ENCODE measurements around the gene IGSF8.
"Not testable (repeated sequence)": the region's sequence is repeated elsewhere in the genome, so short reads cannot be mapped to it uniquely, and the experiment has no call there.

The IGSF8 gene

DNA sequence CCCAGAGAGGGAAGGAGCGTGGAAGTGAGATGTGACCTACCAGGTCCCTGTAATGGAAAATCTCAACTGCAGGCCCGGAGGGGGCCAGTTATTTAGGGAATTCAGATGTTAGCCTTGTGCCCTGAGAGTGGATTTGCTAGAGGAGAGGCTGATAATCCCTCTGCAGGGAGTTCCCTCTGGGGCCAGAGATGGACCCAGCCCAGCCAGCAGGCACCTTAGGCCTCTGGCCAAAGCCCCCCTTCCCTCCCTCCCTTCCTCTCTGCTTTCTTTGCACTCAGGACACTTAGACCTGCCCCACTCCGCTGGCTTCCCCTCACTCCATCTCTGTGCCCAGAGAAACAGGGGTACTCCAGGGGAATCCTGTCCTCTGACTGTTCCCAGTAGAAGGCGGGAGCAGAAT, 15.7 kb upstream of the IGSF8 start:
- DNase-seq (ENCODE audit: insufficient read length) (no peak), FAIRE-seq (no peak)
- TF ChIP-seq POLR2AphosphoS5 (IDR thresholded peaks at IDR 0.05; ENCODE audit: low read depth, low read length) (no peak), TAF1 (IDR thresholded peaks at IDR 0.05; ENCODE audit: borderline replicate concordance, low read depth, low read length) (no peak), POLR2A (IDR thresholded peaks at IDR 0.05; ENCODE audit: low read depth, low read length) (no peak)

- FAIRE-seq (no peak), DNase-seq (ENCODE audit: insufficient read length) (no peak)
- TF ChIP-seq TAF1 (IDR thresholded peaks at IDR 0.05; ENCODE audit: borderline replicate concordance, low read depth, low read length) (no peak), POLR2AphosphoS5 (IDR thresholded peaks at IDR 0.05; ENCODE audit: low read depth, low read length) (no peak), POLR2A (IDR thresholded peaks at IDR 0.05; ENCODE audit: low read depth, low read length) (no peak)
Measured at GRCh38 chr1:160113407-160113806, 15.0 kb upstream of the IGSF8 start.

GRCh38 chr1:160112357-160112756, 13.9 kb upstream of the IGSF8 start:
- FAIRE-seq (no peak), DNase-seq (ENCODE audit: insufficient read length) (no peak)
- TF ChIP-seq POLR2AphosphoS5 (IDR thresholded peaks at IDR 0.05; ENCODE audit: low read depth, low read length) (no peak), POLR2A (IDR thresholded peaks at IDR 0.05; ENCODE audit: low read depth, low read length) (no peak), TAF1 (IDR thresholded peaks at IDR 0.05; ENCODE audit: borderline replicate concordance, low read depth, low read length) (no peak)

GRCh38 chr1:160111462-160111861, 13.0 kb upstream of the IGSF8 start:
- not testable (repeated sequence) for FAIRE-seq; DNase-seq (ENCODE audit: insufficient read length)

- FAIRE-seq, result no peak
- DNase-seq (ENCODE audit: insufficient read length), result no peak
Measured at GRCh38 chr1:160109686-160110085, 11.3 kb upstream of the IGSF8 start.

GRCh38 chr1:160108888-160109662, 10.7 kb upstream of the IGSF8 start:
- TF ChIP-seq POLR2A (IDR thresholded peaks at IDR 0.05; ENCODE audit: low read depth, low read length), result no peak
- DNase-seq (ENCODE audit: insufficient read length), result no peak
- FAIRE-seq, result peak; percentile 40

More at GRCh38 chr1:160109686-160110085, 11.3 kb upstream of the IGSF8 start:
- TF ChIP-seq TAF1 (IDR thresholded peaks at IDR 0.05; ENCODE audit: borderline replicate concordance, low read depth, low read length), result no peak
- no peak for TF ChIP-seq POLR2A (IDR thresholded peaks at IDR 0.05; ENCODE audit: low read depth, low read length)
- TF ChIP-seq POLR2AphosphoS5 (IDR thresholded peaks at IDR 0.05; ENCODE audit: low read depth, low read length), result no peak

- DNase-seq (ENCODE audit: insufficient read length) (no peak), FAIRE-seq (no peak)
- TF ChIP-seq POLR2AphosphoS5 (IDR thresholded peaks at IDR 0.05; ENCODE audit: low read depth, low read length) (no peak), POLR2A (IDR thresholded peaks at IDR 0.05; ENCODE audit: low read depth, low read length) (no peak), TAF1 (IDR thresholded peaks at IDR 0.05; ENCODE audit: borderline replicate concordance, low read depth, low read length) (no peak)
Measured at GRCh38 chr1:160107512-160107911, 9.1 kb upstream of the IGSF8 start.

GRCh38 chr1:160105155-160105554, 6.7 kb upstream of the IGSF8 start:
- DNase-seq (ENCODE audit: insufficient read length), result no peak
- FAIRE-seq, result no peak
- TF ChIP-seq POLR2A (IDR thresholded peaks at IDR 0.05; ENCODE audit: low read depth, low read length), result no peak

DNA sequence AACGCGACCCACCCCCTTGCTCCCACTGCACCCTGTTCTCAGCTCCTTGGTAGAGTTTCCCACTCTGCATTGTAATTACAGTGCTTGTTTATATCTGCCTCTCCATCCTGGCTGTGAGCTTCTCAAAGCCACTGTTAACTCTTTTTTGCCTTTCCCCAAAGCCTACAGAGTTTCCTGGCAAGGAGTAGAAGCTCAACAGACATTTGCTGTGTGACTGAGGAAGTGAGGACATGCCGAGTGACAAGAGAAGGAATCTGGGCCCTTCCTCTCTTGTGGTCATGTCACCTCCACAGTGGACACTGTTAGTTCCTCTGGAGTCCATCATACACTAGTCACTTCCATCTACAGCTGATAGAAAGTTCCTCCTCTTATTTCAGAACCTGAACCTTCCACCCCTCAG, 6.1 kb upstream of the IGSF8 start:
- no peak for FAIRE-seq
- no peak for DNase-seq (ENCODE audit: insufficient read length)
- TF ChIP-seq POLR2A (IDR thresholded peaks at IDR 0.05; ENCODE audit: low read depth, low read length) (no peak), TAF1 (IDR thresholded peaks at IDR 0.05; ENCODE audit: borderline replicate concordance, low read depth, low read length) (no peak), POLR2AphosphoS5 (IDR thresholded peaks at IDR 0.05; ENCODE audit: low read depth, low read length) (no peak)

DNA sequence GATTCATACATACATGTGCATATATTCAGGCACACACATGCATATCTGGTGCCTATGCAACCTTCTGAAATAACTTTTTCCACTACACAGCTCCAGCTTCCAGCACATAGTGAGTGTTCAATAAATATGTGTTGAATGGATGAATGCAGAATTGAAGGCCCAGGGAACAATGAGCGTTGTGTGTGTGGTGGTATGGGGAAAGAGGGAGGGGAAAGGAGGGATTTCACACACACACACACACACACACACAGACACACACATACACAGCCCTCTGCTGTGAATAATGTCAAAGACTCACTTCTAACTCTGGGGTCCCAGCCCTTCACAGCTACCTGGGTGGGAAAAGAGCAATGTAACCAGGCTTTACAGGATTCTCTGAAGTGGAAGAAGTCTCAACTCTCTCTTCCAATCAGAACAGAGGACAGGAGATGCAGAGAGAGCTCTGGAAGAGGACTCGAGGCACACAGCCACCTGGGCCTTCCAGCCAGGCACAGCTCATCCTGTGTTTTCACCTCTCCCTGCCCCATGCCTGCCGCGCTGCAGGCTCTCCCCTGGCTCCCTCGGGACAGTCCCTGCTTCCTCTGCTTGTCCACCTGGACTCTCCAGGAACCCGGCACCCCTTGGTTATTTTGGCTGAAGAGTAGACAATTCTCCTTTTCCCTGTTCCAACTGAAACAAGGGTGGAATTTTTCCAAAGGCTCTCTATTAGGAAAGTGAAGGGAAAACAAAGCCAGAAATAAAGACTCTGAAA, 5.4 kb upstream of the IGSF8 start:
- TF ChIP-seq POLR2A (IDR thresholded peaks at IDR 0.05; ENCODE audit: low read depth, low read length) (no peak), POLR2AphosphoS5 (IDR thresholded peaks at IDR 0.05; ENCODE audit: low read depth, low read length) (no peak), TAF1 (IDR thresholded peaks at IDR 0.05; ENCODE audit: borderline replicate concordance, low read depth, low read length) (no peak)
- no peak for DNase-seq (ENCODE audit: insufficient read length)
- no peak for FAIRE-seq

GRCh38 chr1:160101717-160102522, 3.5 kb upstream of the IGSF8 start:
- FAIRE-seq, result peak; percentile 76
- DNase-seq (ENCODE audit: insufficient read length), result no peak
- TF ChIP-seq POLR2A (IDR thresholded peaks at IDR 0.05; ENCODE audit: low read depth, low read length) (no peak), POLR2AphosphoS5 (IDR thresholded peaks at IDR 0.05; ENCODE audit: low read depth, low read length) (no peak), TAF1 (IDR thresholded peaks at IDR 0.05; ENCODE audit: borderline replicate concordance, low read depth, low read length) (no peak)

Data from GM12892 (cell line).